H1 (cell line): ENCODE measurements around the gene INPP4B. TPM values are rescaled to one million over a fixed set of nuclear protein-coding genes. Genes with fewer than 3 reads are reported as not detected.

Experiments
- CTCF ChIA-PET: fragments of 300-600 bp; sonication (Branson Sonifier 250); formaldehyde crosslinking; loops from one replicate; lab custom pipeline; 2021; ENCODE audit not compliant: partially characterized antibody; lab: Charles Lee
- POLR2A ChIA-PET: fragments of 300-600 bp; sonication (Branson Sonifier 250); formaldehyde crosslinking; loops from one replicate; lab custom pipeline; 2021; ENCODE audit warnings: inconsistent platforms; ENCODE audit not compliant: partially characterized antibody; lab: Charles Lee
- DNase-seq, 2 experiments: peaks; one replicate each; pipeline versions ENCODE4 v3.0.0 to v3.0.0-alpha.2; 2010 to 2022; ENCODE audit warnings: low spot score in 2 of 2, low read depth in 1 of 2, mixed read lengths in 1 of 2
- FAIRE-seq: peaks from 2 replicates; lab custom pipeline; 2011; peaks lifted over from hg19 to GRCh38; lab: Jason Lieb, UNC
- H2AFZ ChIP-seq: 2 replicates; pipeline ENCODE4 v1.8.1; 2012; ENCODE audit warnings: low read length, inconsistent platforms
- H2AK5ac ChIP-seq: 2 replicates; pipeline ENCODE4 v1.6.1; 2013; ENCODE audit warnings: low read depth, low read length
- H2BK120ac ChIP-seq: replicated peaks from 2 replicates; pipeline ENCODE3; 2013; ENCODE audit warnings: low read depth, low read length, inconsistent platforms
- H2BK12ac ChIP-seq: 2 replicates; pipeline ENCODE4 v1.6.1; 2013; ENCODE audit warnings: low read depth, low read length
- H2BK15ac ChIP-seq: 2 replicates; pipeline ENCODE4 v1.6.1; 2013; ENCODE audit warnings: low read length
- H2BK20ac ChIP-seq: 2 replicates; pipeline ENCODE4 v1.6.1; 2013; ENCODE audit warnings: low read length
- H2BK5ac ChIP-seq: 2 replicates; pipeline ENCODE4 v1.6.1; 2013; ENCODE audit warnings: low read depth, low read length
- H3K14ac ChIP-seq: 2 replicates; pipeline ENCODE4 v1.6.1; 2013; ENCODE audit warnings: inconsistent platforms; ENCODE audit not compliant: insufficient read length
- H3K18ac ChIP-seq: 2 replicates; pipeline ENCODE4 v1.6.1; 2013; ENCODE audit warnings: low read length; ENCODE audit errors: extremely low read depth
- H3K23ac ChIP-seq: 2 replicates; pipeline ENCODE4 v1.6.1; 2013; ENCODE audit warnings: inconsistent platforms; ENCODE audit not compliant: insufficient read length
- H3K23me2 ChIP-seq: 2 replicates; pipeline ENCODE4 v1.6.1; 2013; ENCODE audit warnings: low read depth, low read length
- H3K27ac ChIP-seq: 2 replicates; pipeline ENCODE4 v1.6.1; 2011; ENCODE audit warnings: low read depth, low read length, inconsistent platforms
- H3K27me3 ChIP-seq, 4 experiments: replicated peaks in 1 of 4; 1 replicate in 1 of 4; 2 replicates in 3 of 4; pipeline versions ENCODE4 v1.6.1 to v1.8.1; 2011 to 2013; ENCODE audit warnings: low read length in 3 of 4, mild to moderate bottlenecking in 3 of 4, inconsistent platforms in 2 of 4, mixed read lengths in 2 of 4, moderate library complexity in 1 of 4; ENCODE audit not compliant: control insufficient read depth in 3 of 4, insufficient read depth in 3 of 4; ENCODE audit errors: extremely low read depth in 1 of 4
- H3K36me3 ChIP-seq, 4 experiments: 2 replicates each; pipeline versions ENCODE4 v1.6.1 to v1.8.1; 2011 to 2013; ENCODE audit warnings: mild to moderate bottlenecking in 4 of 4, low read length in 3 of 4, moderate library complexity in 2 of 4, control low read depth in 1 of 4, inconsistent platforms in 1 of 4; ENCODE audit not compliant: insufficient read depth in 4 of 4, control insufficient read depth in 2 of 4
- H3K4ac ChIP-seq: replicated peaks from 2 replicates; pipeline ENCODE3; 2013; ENCODE audit warnings: low read length, low read depth, mixed read lengths, inconsistent platforms; ENCODE audit not compliant: insufficient read length
- H3K4me1 ChIP-seq, 4 experiments: replicated peaks in 1 of 4; 1 replicate in 1 of 4; 2 replicates in 3 of 4; pipeline versions ENCODE4 v1.6.1 to v1.8.1; 2011 to 2013; ENCODE audit warnings: low read length in 3 of 4, inconsistent platforms in 2 of 4, mixed read lengths in 1 of 4; ENCODE audit not compliant: insufficient read depth in 4 of 4, control insufficient read depth in 3 of 4
- H3K4me2 ChIP-seq, 2 experiments: 2 replicates each; pipeline versions ENCODE4 v1.6.1 to v1.8.1; 2011 to 2013; ENCODE audit warnings: low read depth in 2 of 2, low read length in 2 of 2, control low read depth in 1 of 2, inconsistent platforms in 1 of 2, mild to moderate bottlenecking in 1 of 2; ENCODE audit not compliant: insufficient read depth in 1 of 2
- H3K4me3 ChIP-seq, 4 experiments: fragments of 200-600, 300-600 bp in 1 of 4; sonication (generic), shearing (Covaris generic), sonication (Bioruptor Twin) in 1 of 4; 2 replicates each; pipeline versions ENCODE4 v1.5.1 to v1.8.1; 2011 to 2016; ENCODE audit warnings: low read length in 4 of 4, low read depth in 3 of 4, control low read depth in 2 of 4, inconsistent platforms in 2 of 4, mild to moderate bottlenecking in 2 of 4, mixed read lengths in 1 of 4, moderate library complexity in 1 of 4; ENCODE audit not compliant: insufficient read depth in 2 of 4; ENCODE audit errors: extremely low read depth in 1 of 4
- H3K56ac ChIP-seq: replicated peaks from 2 replicates; pipeline ENCODE3; 2013; ENCODE audit warnings: low read depth, mild to moderate bottlenecking, mixed read lengths, low read length, inconsistent platforms; ENCODE audit not compliant: insufficient read length
- H3K79me1 ChIP-seq: 2 replicates; pipeline ENCODE4 v1.6.1; 2013; ENCODE audit warnings: low read depth, low read length, control low read depth
- H3K79me2 ChIP-seq, 2 experiments: 2 replicates each; pipeline versions ENCODE4 v1.6.1 to v1.8.1; 2012 to 2013; ENCODE audit warnings: low read length in 2 of 2, mild to moderate bottlenecking in 2 of 2, inconsistent platforms in 1 of 2; ENCODE audit not compliant: insufficient read depth in 2 of 2, control insufficient read depth in 1 of 2
- H3K9ac ChIP-seq, 4 experiments: replicated peaks in 1 of 4; 1 replicate in 1 of 4; 2 replicates in 3 of 4; pipeline versions ENCODE4 v1.6.1 to v1.8.1; 2011 to 2013; ENCODE audit warnings: low read depth in 3 of 4, low read length in 3 of 4, control low read depth in 2 of 4, mild to moderate bottlenecking in 2 of 4, moderate library complexity in 2 of 4, inconsistent platforms in 1 of 4; ENCODE audit errors: extremely low read depth in 1 of 4
- H3K9me3 ChIP-seq, 2 experiments: 2 replicates each; pipeline versions ENCODE4 v1.6.1 to v1.8.1; 2012 to 2013; ENCODE audit warnings: mild to moderate bottlenecking in 2 of 2, moderate library complexity in 2 of 2, control low read depth in 1 of 2, inconsistent platforms in 1 of 2, low read depth in 1 of 2, low read length in 1 of 2, mixed read lengths in 1 of 2; ENCODE audit not compliant: insufficient read depth in 2 of 2
- H4K20me1 ChIP-seq, 2 experiments: replicated peaks in 1 of 2; 2 replicates each; pipeline versions ENCODE3 to v1.8.1; 2011 to 2013; ENCODE audit warnings: inconsistent platforms in 2 of 2, low read length in 2 of 2, mild to moderate bottlenecking in 1 of 2; ENCODE audit not compliant: insufficient read depth in 2 of 2, control insufficient read depth in 1 of 2
- H4K5ac ChIP-seq: 2 replicates; pipeline ENCODE4 v1.6.1; 2013; ENCODE audit warnings: low read length, low read depth, mixed read lengths, inconsistent platforms; ENCODE audit not compliant: insufficient read length
- H4K8ac ChIP-seq: 2 replicates; pipeline ENCODE4 v1.8.0; 2013; ENCODE audit warnings: mild to moderate bottlenecking, moderate library complexity, low read length, inconsistent platforms; ENCODE audit not compliant: insufficient read depth; ENCODE audit errors: extremely low read depth
- H4K91ac ChIP-seq: replicated peaks from 2 replicates; pipeline ENCODE3; 2013; ENCODE audit warnings: low read length, mixed read lengths, inconsistent platforms; ENCODE audit not compliant: insufficient read length
- JUN ChIP-seq: IDR thresholded peaks from 2 replicates; pipeline ENCODE4 v1.6.1; 2011; ENCODE audit warnings: low read depth, mild to moderate bottlenecking, improper control_type of control experiment, low read length
- NRF1 ChIP-seq: IDR thresholded peaks from 2 replicates; pipeline ENCODE4 v1.6.1; 2011; ENCODE audit warnings: mild to moderate bottlenecking, low read depth, low read length, improper control_type of control experiment
- WGBS, 2 experiments: shearing (Covaris generic) in 1 of 2; methylation state at CpG; one replicate each; pipeline versions ENCODE4 v1.1.6 to v1.1.7; 2013 to 2015; ENCODE audit warnings: low lambda C conversion rate in 2 of 2, mixed read lengths in 2 of 2, inconsistent platforms in 1 of 2, low coverage in 1 of 2, missing lambda C conversion rate in 1 of 2; ENCODE audit not compliant: insufficient replicate concordance in 2 of 2, insufficient coverage in 1 of 2, insufficient read length in 1 of 2; ENCODE audit errors: extremely low coverage in 1 of 2, missing lambda C conversion rate in 1 of 2; 5-methylcytosine and 5-hydroxymethylcytosine counted together
- polyA plus RNA-seq, 7 experiments: library from polyadenylated mRNA; depleted of rRNA in 3 of 7; stranded (reverse) in 5 of 7; unstranded in 2 of 7; fragments of >200 nt in 5 of 7; fragments of 200-250 nt in 2 of 7; gene quantifications; 1 replicate in 5 of 7; 2 replicates in 1 of 7; 4 replicates in 1 of 7; pipeline versions ENCODE4 v1.2.1 to v1.2.3, GENCODE V29; 2011 to 2013; ENCODE audit warnings: missing spikeins in 2 of 7, mixed read lengths in 2 of 7
- total RNA-seq: library from RNA; stranded (reverse); fragmentation: NEBNext Ultra II Directional; extraction: Animal tissue kit (Norgen Biotek cat#: 25700); gene quantifications from 2 replicates; pipeline ENCODE4 v1.2.1, GENCODE V29; 2021

INPP4B gene
- total and polyA plus RNA-seq, 2 of the 8 experiments (the other 6 are each of a cell fraction or from before 2014, with no cell fraction given), result 0.11 to 0.54 TPM

DNA sequence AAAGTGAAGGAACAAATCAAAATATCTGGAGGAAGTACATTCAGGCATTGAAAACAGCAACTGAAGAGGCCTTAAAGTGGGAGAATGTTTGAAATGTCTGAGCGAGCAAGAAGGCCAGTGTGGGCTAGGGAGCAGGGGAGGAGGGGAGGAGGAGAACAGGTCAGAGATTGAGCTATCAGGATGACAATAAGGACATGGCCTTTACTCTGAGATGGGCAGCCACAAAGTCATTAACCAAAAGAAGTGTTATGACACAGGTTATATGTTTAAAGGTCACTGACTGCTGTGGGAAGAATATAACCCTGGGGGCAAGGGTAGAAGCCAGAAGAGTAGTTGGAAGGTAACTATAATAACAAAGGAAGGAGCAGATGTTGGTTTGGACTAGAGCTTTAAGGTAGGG is 315.4 kb downstream of the INPP4B start:
- Histone ChIP-seq H3K14ac (no peak overlapping the region), H3K4me2 (no peak overlapping the region), H2BK15ac (no peak overlapping the region), H3K79me2 (no peaks in the 10 kb centered on the region), H3K18ac (no peak overlapping the region), H3K4ac (no peak overlapping the region), H3K23ac (no peak overlapping the region), H3K4me3 (no peak overlapping the region), H2BK20ac (no peak overlapping the region), H2AK5ac (no peak overlapping the region), H4K91ac (no peak overlapping the region), H3K36me3 (no peaks in the 10 kb centered on the region), H2AFZ (peak overlapping the region; percentile 56; the same call in 1 of the 2 replicates), H3K4me1 (peaks cover 0 to 5% (median 0%) of the 10 kb centered on the region in 4 experiments; a peak in 1 of 7 replicates), H4K20me1 (no peaks in the 10 kb centered on the region), H3K56ac (no peak overlapping the region), H2BK12ac (no peak overlapping the region), H4K5ac (no peak overlapping the region), H4K8ac (no peak overlapping the region), H3K9ac (no peak overlapping the region), H2BK120ac (no peak overlapping the region), H3K79me1 (no peaks in the 10 kb centered on the region), H3K23me2 (no peaks in the 10 kb centered on the region), H2BK5ac (no peak overlapping the region), H3K9me3 (no peaks in the 10 kb centered on the region), H3K27me3 (no peaks in the 10 kb centered on the region), H3K27ac (no peak overlapping the region)
- DNase-seq, result no peak
- POLR2A ChIA-PET, result no interaction called here
- WGBS, 2 experiments, result 76% methylated on average over 1 of the region's 1 CpG; no CpG with 5 or more reads in 1 of the 2 experiments
- no peak for FAIRE-seq
- CTCF ChIA-PET, result interaction anchor here (1.4 kb wide), 1 partner anchor 178 kb away, joined by 3 read pairs; no protein-coding TSS in a partner anchor
- TF ChIP-seq JUN (no peak), NRF1 (no peak)
